GM12891 (cell line): ENCODE data around the gene FLOT1.

ENCODE experiments used
- DNase-seq: peaks from one replicate; pipeline ENCODE4 v3.0.0; 2011; ENCODE audit warnings: low spot score; ENCODE audit not compliant: insufficient read length
- FAIRE-seq: peaks from 2 replicates; lab custom pipeline; 2011; peaks lifted over from hg19 to GRCh38; lab: Jason Lieb, UNC
- PAX5 ChIP-seq: IDR thresholded peaks from 2 replicates; pipeline ENCODE4 v1.6.1; 2011; ENCODE audit warnings: low read length, moderate library complexity, mild to moderate bottlenecking; ENCODE audit not compliant: insufficient read depth, severe bottlenecking
- POLR2A ChIP-seq: IDR thresholded peaks from 2 replicates; pipeline ENCODE4 v1.6.1; 2011; ENCODE audit warnings: low read depth, low read length, control low read depth
- POLR2AphosphoS5 ChIP-seq: IDR thresholded peaks from 2 replicates; pipeline ENCODE4 v1.6.1; 2011; ENCODE audit warnings: low read depth, low read length, control low read depth
- POU2F2 ChIP-seq: IDR thresholded peaks from 2 replicates; pipeline ENCODE4 v1.6.1; 2011; ENCODE audit warnings: low read depth, mild to moderate bottlenecking, control low read depth, low read length, moderate library complexity
- SPI1 ChIP-seq: IDR thresholded peaks from 2 replicates; pipeline ENCODE4 v1.6.1; 2011; ENCODE audit warnings: low read depth, low read length, control low read depth
- TAF1 ChIP-seq: IDR thresholded peaks from 2 replicates; pipeline ENCODE4 v1.6.1; 2011; ENCODE audit warnings: low read depth, low read length, control low read depth

Gene FLOT1

DNA sequence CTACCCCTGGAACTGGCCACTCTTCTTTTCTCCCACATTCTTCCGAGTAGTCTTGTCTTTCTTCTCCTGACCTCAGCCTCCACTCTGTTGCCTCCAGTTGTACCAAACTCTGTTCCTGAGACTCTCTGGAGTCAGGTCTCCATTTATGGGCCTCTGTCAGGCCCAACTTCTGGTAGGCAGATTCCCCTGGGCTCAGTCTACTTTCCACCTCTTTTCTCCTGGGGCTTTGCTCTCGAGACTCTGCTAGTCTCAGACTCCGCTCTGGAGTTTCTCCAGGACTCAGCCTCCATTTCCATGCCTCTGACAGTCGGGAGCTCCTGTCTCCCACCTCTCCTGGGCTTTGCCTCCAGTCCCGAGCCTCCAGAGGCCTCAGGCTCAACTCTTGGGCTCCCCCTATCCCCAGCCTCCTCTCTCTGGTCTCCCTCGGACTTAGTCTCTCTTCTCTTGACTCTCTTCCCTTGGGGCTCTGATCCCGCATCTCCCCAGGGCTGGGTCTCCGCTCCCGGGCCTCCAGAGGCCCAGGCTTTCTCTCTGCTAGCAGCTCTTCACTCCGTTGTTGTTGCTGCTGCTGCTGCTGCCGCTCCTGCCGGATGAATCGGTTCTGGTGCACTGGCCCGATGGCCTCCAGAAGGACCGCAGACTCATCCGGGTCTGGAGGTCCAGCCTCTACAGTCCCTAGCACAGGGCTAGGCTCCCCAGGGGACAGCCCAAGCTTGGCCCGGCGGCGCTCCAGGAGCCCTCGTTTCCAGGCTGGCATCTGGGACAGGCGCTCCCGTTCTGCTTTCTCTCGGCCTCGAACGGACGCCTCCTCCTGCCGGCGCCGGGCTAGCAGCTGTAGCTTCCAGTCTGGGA, 57.1 kb downstream of the FLOT1 start:
- no peak for TF ChIP-seq POLR2AphosphoS5
- no peak for TF ChIP-seq PAX5
- TF ChIP-seq POLR2A = no peak
- no peak for TF ChIP-seq SPI1
- no peak for TF ChIP-seq TAF1
- TF ChIP-seq POU2F2 = no peak
- DNase-seq = no peak
- FAIRE-seq = no peak

DNA sequence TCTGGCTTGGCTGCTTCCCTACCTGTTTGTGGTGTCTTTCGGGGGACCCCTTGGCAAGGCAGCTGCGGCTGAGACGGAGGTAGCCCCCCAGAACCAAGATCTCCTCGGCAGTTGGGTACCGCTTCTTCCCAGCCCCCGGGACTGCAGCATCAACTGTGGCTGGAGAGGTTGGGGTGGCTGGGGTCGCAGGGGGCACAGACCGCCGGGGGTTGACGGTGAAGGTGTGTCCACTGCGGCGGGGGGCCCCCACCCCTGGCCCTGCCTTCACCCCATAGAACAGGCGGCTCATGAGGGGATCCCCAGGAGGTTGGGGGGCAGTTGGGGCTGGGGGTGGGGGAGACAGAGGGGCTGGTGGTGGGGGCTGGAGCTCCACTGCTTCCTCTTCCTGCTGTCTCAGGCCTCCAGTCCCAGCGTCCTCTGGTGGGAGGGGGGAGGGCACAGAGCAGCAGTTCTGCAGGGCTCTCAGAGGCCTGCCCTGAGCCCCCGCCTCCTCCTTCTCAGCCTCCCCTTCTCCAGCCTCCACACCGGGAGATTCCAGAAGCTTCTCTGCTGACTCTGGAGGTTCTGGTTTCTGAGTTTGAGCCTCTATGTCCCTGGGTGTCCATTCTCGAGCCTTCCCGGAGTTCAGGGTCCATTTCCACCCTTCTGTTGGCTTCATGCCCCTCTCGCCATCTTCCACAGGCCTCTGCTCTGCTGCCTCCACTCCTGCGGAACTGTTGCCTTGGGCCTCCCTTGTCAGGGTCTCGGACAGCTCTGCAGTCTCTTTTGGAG, 57.9 kb downstream of the FLOT1 start:
- FAIRE-seq = no peak
- DNase-seq = peak; percentile 48
- TF ChIP-seq TAF1 (no peak), POLR2A (no peak), SPI1 (no peak), POU2F2 (no peak), PAX5 (no peak), POLR2AphosphoS5 (no peak)

DNA sequence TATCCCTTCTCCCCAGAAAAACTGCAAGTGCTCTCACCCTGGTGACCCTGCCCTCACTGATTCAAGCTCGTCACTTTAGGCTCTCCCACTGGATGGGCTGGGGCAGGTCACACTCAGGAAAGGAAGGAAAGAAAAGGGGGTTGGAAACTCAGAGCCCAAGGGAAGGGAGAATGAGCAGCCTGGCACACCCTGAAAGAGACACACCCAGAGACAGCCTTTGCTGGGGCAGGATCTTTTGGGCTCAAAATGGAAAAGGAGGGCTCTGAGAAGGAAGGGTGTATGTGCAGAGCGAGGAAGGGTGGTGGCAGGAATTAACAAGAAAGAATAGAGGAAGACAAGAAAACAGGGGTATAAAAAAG, 58.5 kb downstream of the FLOT1 start:
- TF ChIP-seq PAX5 (no peak), POLR2A (no peak), POU2F2 (no peak), TAF1 (no peak), POLR2AphosphoS5 (no peak), SPI1 (no peak)
- DNase-seq (no peak), FAIRE-seq (no peak)

DNA sequence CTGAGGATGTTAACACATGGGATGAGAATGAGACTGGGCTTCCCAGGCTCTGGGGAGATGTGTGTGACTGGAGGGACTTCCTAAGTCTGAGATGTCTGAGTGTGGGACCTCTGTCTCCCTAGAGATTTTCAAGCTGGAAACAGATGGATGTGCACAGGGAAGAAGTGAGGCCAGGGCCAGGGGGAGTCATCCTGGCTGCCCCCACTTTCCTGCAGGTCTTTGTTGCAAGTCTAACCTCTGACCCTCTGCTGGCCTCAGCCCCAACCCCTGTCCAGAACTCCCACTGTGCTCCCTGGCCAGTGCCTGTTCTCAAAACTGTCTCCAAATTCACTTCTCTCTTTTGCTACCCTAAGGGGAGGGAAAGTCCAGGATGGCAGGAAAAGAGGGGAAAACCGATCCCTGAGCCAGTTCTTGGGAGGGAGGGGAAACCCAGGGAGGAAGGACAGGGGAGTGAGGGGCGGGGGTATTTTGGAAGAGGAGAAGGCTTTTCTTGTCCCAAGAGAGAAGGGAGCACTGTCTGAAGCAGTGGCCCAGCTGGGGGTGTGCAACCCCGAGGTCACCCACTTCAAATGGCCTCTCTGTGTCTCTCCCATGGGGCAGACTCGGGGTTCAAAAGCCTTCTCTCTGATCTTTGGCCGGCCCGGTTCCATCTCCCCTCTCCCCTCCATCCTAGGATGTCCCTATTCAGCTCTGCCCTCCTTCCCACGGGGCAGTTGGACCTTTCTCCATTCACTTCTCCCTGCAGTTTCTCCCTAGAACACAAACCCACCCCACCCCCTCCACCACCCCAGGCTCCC, 59.1 kb downstream of the FLOT1 start:
- FAIRE-seq (no peak), DNase-seq (no peak)
- TF ChIP-seq SPI1 = 0 out of 2 replicates have a peak, but pooled peaks have one; percentile 10
- no peak for TF ChIP-seq POLR2A

DNA sequence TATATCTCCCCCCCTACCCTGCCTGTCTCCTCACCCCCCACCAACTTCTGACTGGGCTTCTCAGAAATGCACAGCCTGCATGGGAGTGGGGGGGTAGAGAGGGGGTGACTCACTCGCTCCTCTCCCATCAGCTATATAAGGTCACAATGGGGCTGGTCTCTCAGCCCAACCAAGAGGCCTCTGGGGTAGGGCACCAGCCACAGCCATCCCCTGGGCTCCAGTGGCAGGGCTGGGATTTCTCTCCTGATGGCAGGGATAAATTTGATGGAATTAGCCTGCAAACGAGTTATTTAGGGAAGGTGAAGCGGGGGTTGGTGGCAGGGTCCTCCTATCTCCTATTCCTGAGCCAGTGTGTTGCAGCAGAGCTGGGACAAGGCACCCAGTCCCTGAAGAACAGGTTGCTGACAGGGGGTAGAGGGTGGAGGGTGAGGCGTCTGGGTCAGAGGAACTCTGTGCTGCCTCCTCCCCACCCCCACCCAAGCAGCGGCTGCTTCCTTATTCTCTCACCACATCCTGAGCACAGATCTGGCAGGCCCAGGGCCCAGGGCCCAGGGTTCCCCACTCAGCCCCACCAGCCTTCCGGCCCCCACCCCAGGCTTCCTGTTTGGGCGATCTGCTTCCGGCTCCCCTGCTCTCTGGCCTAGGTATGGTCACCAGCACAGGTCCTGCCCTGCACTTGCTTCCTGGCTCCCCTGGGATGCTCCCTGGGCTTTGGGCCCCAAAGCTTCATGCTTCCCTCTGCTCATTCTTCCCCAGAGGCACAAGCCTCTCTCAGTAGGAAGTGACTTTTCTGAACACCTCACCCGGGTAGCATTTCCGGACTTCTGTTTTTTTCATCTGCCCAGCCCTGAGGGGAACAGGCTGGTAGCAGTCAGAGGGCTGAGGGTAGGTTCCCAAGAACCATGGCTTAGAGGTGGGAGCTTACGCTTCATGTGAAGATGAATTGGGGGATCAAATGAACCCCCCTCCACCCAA, 60.1 kb downstream of the FLOT1 start:
- DNase-seq (peak; percentile 77), FAIRE-seq (peak; percentile 79)
- TF ChIP-seq POU2F2 = peak; percentile 29; the same call in 1 of the 2 replicates
- TF ChIP-seq TAF1 = peak; percentile 65
- peak; percentile 70; the same call in 1 of the 2 replicates for TF ChIP-seq POLR2A
- peak; percentile 68 for TF ChIP-seq POLR2AphosphoS5
- TF ChIP-seq SPI1 = peak; percentile 70
- no peak for TF ChIP-seq PAX5

DNA sequence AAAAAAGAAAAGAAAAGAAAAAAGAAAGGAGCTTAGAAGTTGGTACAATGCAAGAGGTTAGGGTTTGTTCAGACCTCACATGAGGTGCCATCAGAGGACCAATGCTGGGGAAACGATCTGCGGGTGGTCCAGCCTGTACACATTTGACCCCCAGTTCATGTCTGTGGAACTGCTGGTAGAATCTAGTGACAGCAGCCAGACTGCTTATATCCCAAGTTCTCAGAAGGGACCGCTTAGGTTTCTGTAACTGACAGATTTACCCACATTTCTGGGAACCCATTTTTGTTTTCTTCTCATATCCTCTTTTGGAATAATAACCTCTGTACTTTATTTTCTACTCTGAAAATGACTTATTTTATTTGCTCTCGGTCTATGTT, 60.7 kb downstream of the FLOT1 start:
- TF ChIP-seq POLR2AphosphoS5 (no peak), SPI1 (peak; percentile 62)
- no peak for FAIRE-seq

DNA sequence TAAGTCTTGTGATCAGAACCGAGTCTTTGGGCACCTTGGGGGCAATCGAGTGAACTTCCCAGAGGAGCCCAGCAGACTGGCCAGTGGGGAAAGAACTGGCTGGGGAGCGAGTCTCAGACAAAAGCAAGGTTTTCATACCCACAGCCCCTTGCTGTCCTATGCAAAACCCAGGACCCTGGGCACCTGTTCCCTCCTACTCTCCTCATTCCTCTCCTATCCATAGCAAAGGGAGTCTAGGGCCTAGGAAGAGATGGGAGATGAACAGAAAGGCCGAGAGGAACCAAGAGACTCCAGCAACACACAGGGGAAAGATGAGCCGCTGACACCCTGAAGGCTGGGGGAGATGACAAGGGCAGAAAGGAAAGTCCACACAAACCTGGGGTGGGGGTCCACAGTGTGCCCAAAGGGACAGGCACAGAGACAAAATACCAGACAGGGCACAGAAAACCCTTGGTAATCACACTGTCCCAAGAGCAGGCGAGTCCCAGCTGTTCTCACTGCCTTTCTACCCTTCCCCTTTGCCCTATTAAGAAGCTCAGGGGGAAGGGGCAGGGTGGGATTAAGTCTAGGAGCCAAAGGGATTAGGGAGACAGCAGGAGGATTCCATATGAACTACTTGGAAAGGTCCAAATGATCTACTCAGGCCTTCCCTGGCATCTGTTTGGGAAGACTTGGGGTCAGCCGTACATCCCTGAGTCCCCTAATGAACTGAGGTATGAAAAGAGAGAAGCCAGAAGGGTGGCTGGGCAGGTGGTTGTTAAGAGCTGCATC, 62.5 kb downstream of the FLOT1 start:
- no peak for DNase-seq
- no peak for TF ChIP-seq POLR2AphosphoS5
- no peak for TF ChIP-seq TAF1
- TF ChIP-seq PAX5 = no peak
- TF ChIP-seq POLR2A = no peak
- no peak for TF ChIP-seq SPI1
- no peak for TF ChIP-seq POU2F2
- FAIRE-seq = no peak

More for the DNA sequence above, 60.7 kb downstream of the FLOT1 start:
- no peak for DNase-seq

DNA sequence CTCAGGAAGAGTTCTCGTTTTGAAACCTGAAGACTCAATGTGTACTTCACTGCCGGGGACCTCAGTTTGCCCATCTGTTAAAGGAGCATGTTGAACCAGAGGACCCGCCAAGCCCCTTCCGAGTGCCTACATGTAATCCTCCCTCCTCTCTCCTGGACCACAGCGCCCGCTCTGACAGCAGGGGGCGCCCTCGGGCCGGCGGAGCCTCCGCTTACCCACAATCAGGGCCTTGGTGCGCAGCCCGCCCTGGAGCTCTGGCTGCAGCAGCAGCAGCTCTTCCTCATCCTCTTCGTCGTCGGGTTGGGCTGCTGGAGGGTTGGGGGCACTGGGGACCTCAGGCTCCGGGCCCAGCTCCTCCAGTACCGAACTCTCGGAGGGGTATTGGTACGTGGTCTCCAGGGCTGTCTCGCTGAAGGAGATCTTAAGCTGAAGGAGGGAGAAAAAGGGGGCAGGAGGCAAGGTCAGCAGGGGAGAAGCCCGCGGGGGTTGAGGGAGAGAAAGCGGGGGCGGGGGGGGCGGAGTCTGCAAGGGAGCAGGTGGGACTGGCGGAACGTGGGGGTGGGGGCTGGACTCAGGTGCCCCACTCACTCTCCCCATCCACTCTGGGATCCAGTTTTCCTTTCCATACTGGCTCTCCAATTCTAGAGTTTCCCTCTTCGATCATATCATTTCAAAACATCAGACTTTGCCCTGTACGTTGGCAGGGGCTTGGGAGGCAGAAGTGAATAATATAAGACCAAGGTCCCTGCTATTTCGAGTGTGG, 63.3 kb downstream of the FLOT1 start:
- FAIRE-seq = peak; percentile 76
- TF ChIP-seq POLR2AphosphoS5 (no peak), POLR2A (no peak), PAX5 (no peak), TAF1 (no peak), POU2F2 (no peak), SPI1 (no peak)
- peak; percentile 77 for DNase-seq
